Upper lobe of left lung (tissue), 4 donors: ENCODE data around the gene GPR31.

Experiments used
- EP300 ChIP-seq, 4 donors: sonication (generic); formaldehyde crosslinking; IDR thresholded peaks; one replicate each; pipeline ENCODE4 v1.5.1; 2017; ENCODE audit warnings: antibody characterized with exemption in 4 of 4, control low read depth in 2 of 4
- POLR2A ChIP-seq, 4 donors: fragments of 450-650 bp; IDR thresholded peaks; one replicate each; pipeline ENCODE4 v1.5.1; 2016 to 2017; ENCODE audit warnings: antibody characterized with exemption in 4 of 4, mild to moderate bottlenecking in 2 of 4
- POLR2AphosphoS5 ChIP-seq, 2 donors: sonication (generic); formaldehyde crosslinking; IDR thresholded peaks; one replicate each; pipeline ENCODE4 v1.5.1; 2017; ENCODE audit warnings: antibody characterized with exemption in 2 of 2
- TF ChIP-seq, protein P1 (sequence below), 6 experiments: fragments of 450-650 bp in 4 of 6; fragments of 200-600 bp in 2 of 6; sonication (generic) in 2 of 6; IDR thresholded peaks; one replicate each; pipeline ENCODE4 v1.5.1; 2016 to 2019; ENCODE audit warnings: antibody characterized with exemption in 6 of 6

- TF ChIP-seq, protein P1, sequence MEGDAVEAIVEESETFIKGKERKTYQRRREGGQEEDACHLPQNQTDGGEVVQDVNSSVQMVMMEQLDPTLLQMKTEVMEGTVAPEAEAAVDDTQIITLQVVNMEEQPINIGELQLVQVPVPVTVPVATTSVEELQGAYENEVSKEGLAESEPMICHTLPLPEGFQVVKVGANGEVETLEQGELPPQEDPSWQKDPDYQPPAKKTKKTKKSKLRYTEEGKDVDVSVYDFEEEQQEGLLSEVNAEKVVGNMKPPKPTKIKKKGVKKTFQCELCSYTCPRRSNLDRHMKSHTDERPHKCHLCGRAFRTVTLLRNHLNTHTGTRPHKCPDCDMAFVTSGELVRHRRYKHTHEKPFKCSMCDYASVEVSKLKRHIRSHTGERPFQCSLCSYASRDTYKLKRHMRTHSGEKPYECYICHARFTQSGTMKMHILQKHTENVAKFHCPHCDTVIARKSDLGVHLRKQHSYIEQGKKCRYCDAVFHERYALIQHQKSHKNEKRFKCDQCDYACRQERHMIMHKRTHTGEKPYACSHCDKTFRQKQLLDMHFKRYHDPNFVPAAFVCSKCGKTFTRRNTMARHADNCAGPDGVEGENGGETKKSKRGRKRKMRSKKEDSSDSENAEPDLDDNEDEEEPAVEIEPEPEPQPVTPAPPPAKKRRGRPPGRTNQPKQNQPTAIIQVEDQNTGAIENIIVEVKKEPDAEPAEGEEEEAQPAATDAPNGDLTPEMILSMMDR (IDR thresholded peaks at IDR 0.05): no peak
- TF ChIP-seq POLR2AphosphoS5 (IDR thresholded peaks at IDR 0.05) (no peak), POLR2A (IDR thresholded peaks at IDR 0.05) (no peak), EP300 (IDR thresholded peaks at IDR 0.05) (no peak)
Measured at GRCh38 chr6:167116838-167117228, 40.9 kb downstream of the GPR31 start.
